ENCODE data around the gene LOXHD1.

DNA sequence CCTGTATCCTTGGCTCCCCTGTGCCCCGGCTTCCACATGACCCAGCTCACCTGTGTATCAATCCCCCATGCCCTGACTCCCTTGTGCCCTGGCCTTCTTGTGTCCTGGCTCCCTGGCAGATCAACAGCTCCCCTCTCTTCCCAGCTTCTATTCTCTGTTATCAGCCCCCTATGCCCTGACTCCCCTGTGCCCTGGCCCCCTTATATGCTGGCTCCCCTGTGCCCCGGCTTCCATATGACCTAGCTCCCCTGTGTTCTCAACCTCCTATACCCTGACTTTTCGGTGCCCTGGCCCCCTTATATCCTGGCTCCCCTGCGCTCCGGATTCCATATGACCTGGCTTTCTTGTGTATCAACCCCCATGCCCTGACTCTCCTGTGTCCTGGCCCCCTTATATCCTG is 209.2 kb downstream of the LOXHD1 start:
- no peak for TF ChIP-seq ZFP41 (tag by site-specific recombination; IDR thresholded peaks at IDR 0.05; ENCODE audit: borderline replicate concordance)
- TF ChIP-seq ZNF664 (tag by site-specific recombination; IDR thresholded peaks at IDR 0.05): no peak
- TF ChIP-seq, protein P1, sequence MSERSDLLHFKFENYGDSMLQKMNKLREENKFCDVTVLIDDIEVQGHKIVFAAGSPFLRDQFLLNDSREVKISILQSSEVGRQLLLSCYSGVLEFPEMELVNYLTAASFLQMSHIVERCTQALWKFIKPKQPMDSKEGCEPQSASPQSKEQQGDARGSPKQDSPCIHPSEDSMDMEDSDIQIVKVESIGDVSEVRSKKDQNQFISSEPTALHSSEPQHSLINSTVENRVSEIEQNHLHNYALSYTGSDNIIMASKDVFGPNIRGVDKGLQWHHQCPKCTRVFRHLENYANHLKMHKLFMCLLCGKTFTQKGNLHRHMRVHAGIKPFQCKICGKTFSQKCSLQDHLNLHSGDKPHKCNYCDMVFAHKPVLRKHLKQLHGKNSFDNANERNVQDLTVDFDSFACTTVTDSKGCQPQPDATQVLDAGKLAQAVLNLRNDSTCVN (tag by site-specific recombination; optimal IDR thresholded peaks at IDR 0.05): no peak
- TF ChIP-seq, protein P2, sequence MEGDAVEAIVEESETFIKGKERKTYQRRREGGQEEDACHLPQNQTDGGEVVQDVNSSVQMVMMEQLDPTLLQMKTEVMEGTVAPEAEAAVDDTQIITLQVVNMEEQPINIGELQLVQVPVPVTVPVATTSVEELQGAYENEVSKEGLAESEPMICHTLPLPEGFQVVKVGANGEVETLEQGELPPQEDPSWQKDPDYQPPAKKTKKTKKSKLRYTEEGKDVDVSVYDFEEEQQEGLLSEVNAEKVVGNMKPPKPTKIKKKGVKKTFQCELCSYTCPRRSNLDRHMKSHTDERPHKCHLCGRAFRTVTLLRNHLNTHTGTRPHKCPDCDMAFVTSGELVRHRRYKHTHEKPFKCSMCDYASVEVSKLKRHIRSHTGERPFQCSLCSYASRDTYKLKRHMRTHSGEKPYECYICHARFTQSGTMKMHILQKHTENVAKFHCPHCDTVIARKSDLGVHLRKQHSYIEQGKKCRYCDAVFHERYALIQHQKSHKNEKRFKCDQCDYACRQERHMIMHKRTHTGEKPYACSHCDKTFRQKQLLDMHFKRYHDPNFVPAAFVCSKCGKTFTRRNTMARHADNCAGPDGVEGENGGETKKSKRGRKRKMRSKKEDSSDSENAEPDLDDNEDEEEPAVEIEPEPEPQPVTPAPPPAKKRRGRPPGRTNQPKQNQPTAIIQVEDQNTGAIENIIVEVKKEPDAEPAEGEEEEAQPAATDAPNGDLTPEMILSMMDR (tag by site-specific recombination; IDR thresholded peaks at IDR 0.05): no peak
- no peak for TF ChIP-seq ZNF785 (tag by site-specific recombination; IDR thresholded peaks at IDR 0.05)
- TF ChIP-seq ZNF677 (tag by site-specific recombination; IDR thresholded peaks at IDR 0.05): no peak
- no peak for TF ChIP-seq ZNF624 (tag by site-specific recombination; IDR thresholded peaks at IDR 0.05)

All from HEK293 (cell line).